K562 (cell line): ENCODE results near the gene SRSF5. TPM values are rescaled to one million over a fixed set of nuclear protein-coding genes. Genes with fewer than 3 reads are reported as not detected.

Source experiments
- ATAC-seq: fragments of 200-7000 bp; cut with Tn5 transposase; 3 replicates; pipeline ENCODE4 v1.9.1; 2020; ENCODE audit warnings: moderate library complexity
- BruUV-seq: library from RNA; stranded (reverse); fragments of 400-500 nt; replicated peaks from 2 replicates; lab custom pipeline; 2021; lab: Mats Ljungman, UMichigan
- CTCF ChIA-PET: fragments of 300-600 bp; formaldehyde crosslinking; extraction: SDS; loops from one replicate; lab custom pipeline; 2021; ENCODE audit warnings: low intra/inter-chr PET ratio; lab: Yijun Ruan, JAX
- POLR2A ChIA-PET: fragments of 300-600, 350-650 bp; sonication (Branson Sonifier 250); formaldehyde crosslinking; extraction: SDS; loops from one replicate; lab custom pipeline; 2021; ENCODE audit warnings: antibody characterized with exemption, inconsistent platforms; lab: Yijun Ruan, JAX
- DNase-seq, 4 experiments: peaks; one replicate each; pipeline versions ENCODE4 v3.0.0 to v3.0.0-alpha.2; 2011 to 2018; ENCODE audit warnings: low spot score in 3 of 4, mixed read lengths in 3 of 4; ENCODE audit errors: extremely low read depth in 1 of 4
- FAIRE-seq: peaks from 2 replicates; lab custom pipeline; 2011; peaks lifted over from hg19 to GRCh38; lab: Jason Lieb, UNC
- H2AFZ ChIP-seq: 2 replicates; pipeline ENCODE4 v1.6.0; 2011; ENCODE audit warnings: low read depth, low read length, control low read depth, inconsistent platforms
- H3K27ac ChIP-seq: fragments of 200-600 bp; 3 replicates; pipeline ENCODE4 v1.8.0; 2011; ENCODE audit warnings: low read depth, mild to moderate bottlenecking, control low read depth, inconsistent platforms, low read length, moderate library complexity, mixed read lengths; ENCODE audit errors: extremely low read depth
- H3K27me3 ChIP-seq, 2 experiments: fragments of 300-600 bp in 1 of 2; 2 replicates in 1 of 2; 3 replicates in 1 of 2; pipeline versions ENCODE4 v1.6.0 to v1.8.0; 2011; ENCODE audit warnings: inconsistent platforms in 2 of 2, low read length in 2 of 2, mild to moderate bottlenecking in 1 of 2, mixed read lengths in 1 of 2, moderate library complexity in 1 of 2; ENCODE audit not compliant: control insufficient read depth in 2 of 2, insufficient read depth in 2 of 2
- H3K36me3 ChIP-seq: fragments of 300-600 bp; 3 replicates; pipeline ENCODE4 v1.8.0; 2011; ENCODE audit warnings: mild to moderate bottlenecking, low read length, inconsistent platforms; ENCODE audit not compliant: control insufficient read depth, insufficient read depth
- H3K4me1 ChIP-seq, 2 experiments: fragments of 200-600 bp in 1 of 2; replicated peaks in 1 of 2; 2 replicates in 1 of 2; 3 replicates in 1 of 2; pipeline versions ENCODE4 v1.5.1 to v1.8.0; 2011; ENCODE audit warnings: inconsistent platforms in 2 of 2, low read length in 2 of 2, mild to moderate bottlenecking in 1 of 2, mixed read lengths in 1 of 2, moderate library complexity in 1 of 2; ENCODE audit not compliant: control insufficient read depth in 2 of 2, insufficient read depth in 2 of 2
- H3K4me2 ChIP-seq: 2 replicates; pipeline ENCODE4 v1.6.1; 2011; ENCODE audit warnings: low read length, control low read depth, inconsistent platforms, mixed read lengths; ENCODE audit not compliant: insufficient read depth
- H3K4me3 ChIP-seq: fragments of 200-600 bp; sonication (generic), shearing (Covaris generic); 2 replicates; pipeline ENCODE4 v1.5.1; 2016; ENCODE audit warnings: control low read depth, inconsistent platforms
- H3K79me2 ChIP-seq: fragments of 200-600 bp; 3 replicates; pipeline ENCODE4 v1.8.0; 2011; ENCODE audit warnings: low read length, inconsistent platforms; ENCODE audit not compliant: control insufficient read depth, insufficient read depth
- H3K9ac ChIP-seq, 2 experiments: 2 replicates each; pipeline versions ENCODE4 v1.6.0 to v1.6.1; 2011; ENCODE audit warnings: low read depth in 2 of 2, low read length in 2 of 2, control low read depth in 1 of 2, inconsistent platforms in 1 of 2, mild to moderate bottlenecking in 1 of 2, mixed read lengths in 1 of 2; ENCODE audit not compliant: insufficient read depth in 1 of 2
- H3K9me1 ChIP-seq: one replicate; pipeline ENCODE4 v1.6.0; 2011; ENCODE audit warnings: inconsistent platforms, mild to moderate bottlenecking, low read length, moderate library complexity; ENCODE audit not compliant: control insufficient read depth, insufficient read depth
- H3K9me3 ChIP-seq: replicated peaks from 2 replicates; pipeline ENCODE4 v1.5.1; 2011; ENCODE audit warnings: low read depth, low read length, inconsistent platforms; ENCODE audit not compliant: control insufficient read depth, insufficient read depth
- H4K20me1 ChIP-seq: replicated peaks from 2 replicates; pipeline ENCODE4 v1.6.1; 2011; ENCODE audit warnings: low read length, inconsistent platforms, mixed read lengths; ENCODE audit not compliant: control insufficient read depth, insufficient read depth
- ARID3A ChIP-seq: IDR thresholded peaks from 2 replicates; pipeline ENCODE4 v1.6.1; 2012; ENCODE audit warnings: low read depth, low read length, improper control_type of control experiment, borderline replicate concordance
- BRD4 ChIP-seq: fragments of 200-600 bp; sonication (generic); IDR thresholded peaks from 2 replicates; pipeline ENCODE4 v1.6.1; 2017; ENCODE audit warnings: inconsistent platforms
- FUS ChIP-seq: fragments of 200-400 bp; formaldehyde crosslinking; optimal IDR thresholded peaks from 2 replicates; pipeline ENCODE3; 2017; ENCODE audit warnings: low read depth, low read length
- JUNB ChIP-seq: fragments of 450-650 bp; formaldehyde crosslinking; conservative IDR thresholded peaks from 2 replicates; pipeline ENCODE4 v1.4.0; 2020; ENCODE audit warnings: mild to moderate bottlenecking
- PHF21A ChIP-seq: fragments of 450-650 bp; IDR thresholded peaks from 2 replicates; pipeline ENCODE4 v1.6.1; 2017; ENCODE audit warnings: low read depth, borderline replicate concordance
- SETDB1 ChIP-seq: IDR thresholded peaks from one replicate; pipeline ENCODE4 v1.6.1; 2012; ENCODE audit warnings: low read length, control low read depth, inconsistent platforms
- SFPQ ChIP-seq: fragments of 200-400 bp; formaldehyde crosslinking; IDR thresholded peaks from 2 replicates; pipeline ENCODE4 v1.6.1; 2017; ENCODE audit warnings: mild to moderate bottlenecking, low read depth, low read length, moderate library complexity
- SP2 ChIP-seq: IDR thresholded peaks from 2 replicates; pipeline ENCODE4 v1.6.1; 2011; ENCODE audit warnings: mild to moderate bottlenecking, low read depth, low read length, moderate library complexity; ENCODE audit not compliant: poor library complexity, severe bottlenecking; ENCODE audit errors: extremely low read depth
- STAG1 ChIP-seq: sonication (generic); formaldehyde crosslinking; IDR thresholded peaks from 2 replicates; pipeline ENCODE4 v1.5.0; 2020; ENCODE audit warnings: missing genetic modification reagents, borderline replicate concordance
- ZNF232 ChIP-seq: sonication (generic); formaldehyde crosslinking; IDR thresholded peaks from 2 replicates; pipeline ENCODE4 v1.8.0; 2022; ENCODE audit warnings: mild to moderate bottlenecking, missing genetic modification reagents
- ZNF311 ChIP-seq: fragments of 250-450 bp; sonication (Bioruptor Pico); IDR thresholded peaks from 2 replicates; pipeline ENCODE4 v1.4.0; 2020; ENCODE audit warnings: mild to moderate bottlenecking, moderate library complexity
- ZNF324 ChIP-seq: fragments of 250-450 bp; sonication (Bioruptor Pico); IDR thresholded peaks from 2 replicates; pipeline ENCODE4 v1.4.0; 2020; ENCODE audit warnings: mild to moderate bottlenecking
- ZNF444 ChIP-seq: fragments of 250-450 bp; sonication (Bioruptor Pico); IDR thresholded peaks from 2 replicates; pipeline ENCODE4 v1.4.0; 2020; ENCODE audit warnings: mild to moderate bottlenecking, moderate library complexity
- ZNF57 ChIP-seq: fragments of 450-650 bp; formaldehyde crosslinking; IDR thresholded peaks from 2 replicates; pipeline ENCODE4 v1.4.0; 2020; ENCODE audit warnings: mild to moderate bottlenecking, moderate library complexity
- WGBS: fragments of 100-300 bp; shearing (Covaris generic); methylation state at CpG from one replicate; pipeline ENCODE4 v1.1.6; 2016; ENCODE audit warnings: low coverage, mixed read lengths; ENCODE audit not compliant: insufficient coverage; ENCODE audit errors: missing lambda C conversion rate; 5-methylcytosine and 5-hydroxymethylcytosine counted together
- in situ Hi-C: fragments of 300-500 bp; cut with MboI; formaldehyde crosslinking; loops from 4 replicates; pipeline ENCODE4 v1.15.0; 2018; ENCODE audit warnings: inconsistent platforms, mixed read lengths
- intact Hi-C: fragments of 100-400 bp; cut with micrococcal nuclease; formaldehyde crosslinking; loops from 2 replicates; pipeline ENCODE4 v1.14.2; 2022
- polyA plus RNA-seq, 8 experiments: library from polyadenylated mRNA; depleted of rRNA in 4 of 8; stranded (reverse) in 5 of 8; unstranded in 3 of 8; fragments of >200 nt; fragmentation: Nextera tagmentation in 2 of 8; fragmentation: Illumina TruSeq in 1 of 8; extraction: Ambion mirVana in 2 of 8; extraction: Trizol in 1 of 8; gene quantifications; 2 replicates each; pipeline versions ENCODE4 v1.2.1 to v1.2.3, GENCODE V29; 2011 to 2014; ENCODE audit warnings: inconsistent platforms in 1 of 8, missing spikeins in 1 of 8
- total RNA-seq, 7 experiments: library from RNA; depleted of rRNA in 6 of 7; stranded (reverse); fragments of >200 nt in 6 of 7; fragmentation: Illumina TruSeq in 2 of 7; extraction: Trizol in 2 of 7; gene quantifications; 2 replicates each; pipeline versions ENCODE4 v1.2.1 to v1.2.3, GENCODE V29; 2011 to 2021; ENCODE audit warnings: low replicate concordance in 1 of 7
- TF ChIP-seq, protein P1 (sequence below), 2 experiments: fragments of 450-650 bp in 1 of 2; sonication (generic) in 1 of 2; formaldehyde crosslinking in 1 of 2; IDR thresholded peaks in 1 of 2; conservative IDR thresholded peaks in 1 of 2; 2 replicates each; pipeline versions ENCODE4 v1.6.1 to v1.8.1; 2016 to 2023; ENCODE audit warnings: mild to moderate bottlenecking in 2 of 2, moderate library complexity in 2 of 2, inconsistent platforms in 1 of 2, missing genetic modification reagents in 1 of 2
- TF ChIP-seq, protein P2 (sequence below): fragments of 250-450 bp; sonication (Bioruptor Pico); IDR thresholded peaks from 2 replicates; pipeline ENCODE4 v1.8.0; 2021; ENCODE audit warnings: mild to moderate bottlenecking, moderate library complexity

Gene SRSF5
- total and polyA plus RNA-seq, 9 of the 15 experiments (the other 6 are each of a cell fraction or from before 2014, with no cell fraction given) = 108 to 460 (median 212) TPM

DNA sequence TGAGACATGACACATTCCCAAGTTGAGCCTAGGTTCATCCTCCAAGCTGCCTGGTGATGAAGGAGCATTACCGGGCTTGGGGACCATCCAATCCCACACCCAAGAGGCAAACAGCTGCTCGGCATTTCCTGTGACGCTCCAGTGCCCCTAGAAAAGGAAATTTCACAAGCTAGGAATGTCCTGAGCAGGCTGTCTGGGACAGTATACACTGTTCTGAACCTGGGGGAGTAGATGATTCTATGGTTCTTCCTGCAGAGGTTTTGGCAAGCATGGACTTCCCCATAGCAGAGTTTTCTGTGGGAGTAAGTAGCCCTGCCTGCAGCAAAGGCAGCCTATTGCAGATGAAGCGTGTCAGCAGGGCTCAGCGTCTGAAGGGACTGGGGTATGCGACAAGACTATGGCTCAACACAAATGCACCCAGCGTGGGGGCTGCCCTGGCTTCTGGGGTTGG is 47.4 kb upstream of the SRSF5 start:
- POLR2A ChIA-PET = interaction anchor here (1.3 kb wide), 1 partner anchor 21 kb away, joined by 3 read pairs; no protein-coding TSS in a partner anchor
- CTCF ChIA-PET = interaction anchor here (0.6 kb wide), 1 partner anchor 24 kb away, joined by 3 read pairs; no protein-coding TSS in a partner anchor

More for the DNA sequence above, 47.4 kb upstream of the SRSF5 start:
- no peaks in the 10 kb centered on the region for H3K79me2 ChIP-seq
- BruUV-seq = no TSS peak
- TF ChIP-seq ZNF311 = no peak
- no peak for TF ChIP-seq ZNF324 (CRISPR knock-in tag)
- TF ChIP-seq ZNF57 (CRISPR knock-in tag) = no peak
- TF ChIP-seq SP2 = no peak
- no peak for TF ChIP-seq FUS
- TF ChIP-seq, protein P1, sequence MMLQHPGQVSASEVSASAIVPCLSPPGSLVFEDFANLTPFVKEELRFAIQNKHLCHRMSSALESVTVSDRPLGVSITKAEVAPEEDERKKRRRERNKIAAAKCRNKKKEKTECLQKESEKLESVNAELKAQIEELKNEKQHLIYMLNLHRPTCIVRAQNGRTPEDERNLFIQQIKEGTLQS (IDR thresholded peaks at IDR 0.05) = no peak
- TF ChIP-seq, protein P1 (CRISPR knock-in tag; conservative IDR thresholded peaks at IDR 0.05) = no peak
- TF ChIP-seq JUNB (CRISPR knock-in tag) = no peak
- TF ChIP-seq SETDB1 = no peak
- TF ChIP-seq ZNF232 (CRISPR knock-in tag) = no peak
- no peak for TF ChIP-seq ARID3A
- no peak for TF ChIP-seq BRD4
- TF ChIP-seq SFPQ = no peak
- no peak for TF ChIP-seq ZNF444
- no peak for TF ChIP-seq STAG1
- no peak for TF ChIP-seq PHF21A
- TF ChIP-seq, protein P2, sequence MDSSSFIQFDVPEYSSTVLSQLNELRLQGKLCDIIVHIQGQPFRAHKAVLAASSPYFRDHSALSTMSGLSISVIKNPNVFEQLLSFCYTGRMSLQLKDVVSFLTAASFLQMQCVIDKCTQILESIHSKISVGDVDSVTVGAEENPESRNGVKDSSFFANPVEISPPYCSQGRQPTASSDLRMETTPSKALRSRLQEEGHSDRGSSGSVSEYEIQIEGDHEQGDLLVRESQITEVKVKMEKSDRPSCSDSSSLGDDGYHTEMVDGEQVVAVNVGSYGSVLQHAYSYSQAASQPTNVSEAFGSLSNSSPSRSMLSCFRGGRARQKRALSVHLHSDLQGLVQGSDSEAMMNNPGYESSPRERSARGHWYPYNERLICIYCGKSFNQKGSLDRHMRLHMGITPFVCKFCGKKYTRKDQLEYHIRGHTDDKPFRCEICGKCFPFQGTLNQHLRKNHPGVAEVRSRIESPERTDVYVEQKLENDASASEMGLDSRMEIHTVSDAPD (CRISPR knock-in tag) = no peak
- no peaks in the 10 kb centered on the region for H3K9me3 ChIP-seq
- DNase-seq (no peak), FAIRE-seq (no peak), ATAC-seq (peak; percentile 43)
- WGBS = 47% methylated on average over 7 of the region's 7 CpGs
- H3K27me3 ChIP-seq = no peaks in the 10 kb centered on the region
- no peak overlapping the region for H2AFZ ChIP-seq
- intact Hi-C loops (no loop called here), in situ Hi-C loops (no loop called here)
- H3K9me1 ChIP-seq = no peaks in the 10 kb centered on the region
- no peaks in the 10 kb centered on the region; a peak in 1 of 5 replicates for H3K4me1 ChIP-seq
- no peak overlapping the region for H3K9ac ChIP-seq
- H3K36me3 ChIP-seq = no peaks in the 10 kb centered on the region
- H4K20me1 ChIP-seq = no peaks in the 10 kb centered on the region
- no peak overlapping the region for H3K4me2 ChIP-seq
- H3K27ac ChIP-seq = no peak overlapping the region
- H3K4me3 ChIP-seq = no peak overlapping the region
